HFF-Myc (cell line): Measurements from ENCODE around the gene KCNMA1.

ENCODE experiments used
- DNase-seq: peaks from one replicate; pipeline ENCODE4 v3.0.0-alpha.2; 2011; ENCODE audit warnings: low read depth; ENCODE audit errors: extremely low read depth
- H3K4me3 ChIP-seq: replicated peaks from 2 replicates; pipeline ENCODE4 v1.5.1; 2011; ENCODE audit warnings: low read depth, mild to moderate bottlenecking, control low read depth, low read length
- TF ChIP-seq, protein P1 (sequence below): IDR thresholded peaks from 2 replicates; pipeline ENCODE4 v1.5.1; 2012; ENCODE audit warnings: mild to moderate bottlenecking, low read depth, low read length, control low read depth; ENCODE audit errors: missing control alignments

The KCNMA1 gene

DNA sequence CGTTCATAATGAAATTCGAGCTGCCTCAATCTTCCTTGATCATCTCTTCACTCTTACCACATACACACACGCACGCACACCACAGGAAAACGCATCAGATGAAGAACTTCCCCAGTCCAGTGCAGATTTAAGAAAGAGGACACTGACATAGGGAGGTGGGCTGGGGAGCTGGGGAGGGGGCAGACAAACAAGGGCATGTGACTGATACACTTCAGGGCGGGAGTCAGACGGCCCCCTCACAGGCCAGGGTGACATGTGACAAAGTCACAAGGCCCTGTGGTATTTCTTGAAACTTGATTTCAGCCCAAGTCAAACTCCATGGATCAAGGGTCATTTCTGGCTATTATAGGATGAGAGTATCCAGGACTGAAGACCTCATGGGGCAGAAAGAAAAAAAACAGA is 82.6 kb downstream of the KCNMA1 start:
- TF ChIP-seq, protein P1, sequence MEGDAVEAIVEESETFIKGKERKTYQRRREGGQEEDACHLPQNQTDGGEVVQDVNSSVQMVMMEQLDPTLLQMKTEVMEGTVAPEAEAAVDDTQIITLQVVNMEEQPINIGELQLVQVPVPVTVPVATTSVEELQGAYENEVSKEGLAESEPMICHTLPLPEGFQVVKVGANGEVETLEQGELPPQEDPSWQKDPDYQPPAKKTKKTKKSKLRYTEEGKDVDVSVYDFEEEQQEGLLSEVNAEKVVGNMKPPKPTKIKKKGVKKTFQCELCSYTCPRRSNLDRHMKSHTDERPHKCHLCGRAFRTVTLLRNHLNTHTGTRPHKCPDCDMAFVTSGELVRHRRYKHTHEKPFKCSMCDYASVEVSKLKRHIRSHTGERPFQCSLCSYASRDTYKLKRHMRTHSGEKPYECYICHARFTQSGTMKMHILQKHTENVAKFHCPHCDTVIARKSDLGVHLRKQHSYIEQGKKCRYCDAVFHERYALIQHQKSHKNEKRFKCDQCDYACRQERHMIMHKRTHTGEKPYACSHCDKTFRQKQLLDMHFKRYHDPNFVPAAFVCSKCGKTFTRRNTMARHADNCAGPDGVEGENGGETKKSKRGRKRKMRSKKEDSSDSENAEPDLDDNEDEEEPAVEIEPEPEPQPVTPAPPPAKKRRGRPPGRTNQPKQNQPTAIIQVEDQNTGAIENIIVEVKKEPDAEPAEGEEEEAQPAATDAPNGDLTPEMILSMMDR, result no peak
- DNase-seq, result no peak
- no peak overlapping the region for H3K4me3 ChIP-seq

DNA sequence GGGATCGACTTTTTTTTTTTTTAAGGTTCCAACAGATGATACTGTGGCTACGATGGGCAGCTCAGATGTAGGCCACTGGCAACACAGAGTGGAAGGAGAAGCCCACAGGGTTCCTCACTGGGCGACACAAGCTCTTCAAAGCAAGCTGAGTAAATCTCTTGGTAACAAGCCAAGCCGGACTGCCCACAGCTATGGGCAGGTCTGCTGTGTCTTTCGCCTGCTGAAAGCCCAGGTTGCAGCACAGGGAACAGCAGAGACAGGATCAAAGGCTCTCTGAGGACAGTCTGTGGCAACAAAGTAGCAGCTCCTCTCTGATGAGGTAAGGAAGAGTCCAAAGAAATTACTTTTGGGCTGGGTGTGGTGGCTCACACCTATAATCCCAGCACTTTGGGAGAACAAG is 83.6 kb downstream of the KCNMA1 start:
- no peak for DNase-seq
- H3K4me3 ChIP-seq, result no peak overlapping the region
- TF ChIP-seq, protein P1, result no peak

DNA sequence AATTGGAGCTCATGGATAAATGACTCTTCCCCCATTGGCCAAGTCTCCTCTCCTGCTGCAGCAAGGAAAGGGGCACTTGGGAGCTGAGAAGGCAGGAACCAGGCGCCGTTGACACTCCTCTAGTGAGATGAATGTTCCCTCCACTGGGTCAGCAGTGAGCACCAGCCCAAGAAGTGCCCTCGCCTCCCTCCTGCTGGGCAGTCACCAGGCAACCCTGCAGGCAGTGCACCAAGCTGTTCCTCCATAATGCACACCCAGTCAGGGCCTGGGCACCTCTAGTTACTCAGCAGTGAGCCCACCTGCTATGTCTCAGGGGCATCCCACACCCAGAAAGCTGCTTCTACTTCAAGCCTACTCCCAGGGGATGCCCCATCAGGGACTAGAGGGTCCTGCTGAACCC is 84.3 kb downstream of the KCNMA1 start:
- TF ChIP-seq, protein P1, result no peak
- H3K4me3 ChIP-seq, result no peak overlapping the region
- no peak for DNase-seq

DNA sequence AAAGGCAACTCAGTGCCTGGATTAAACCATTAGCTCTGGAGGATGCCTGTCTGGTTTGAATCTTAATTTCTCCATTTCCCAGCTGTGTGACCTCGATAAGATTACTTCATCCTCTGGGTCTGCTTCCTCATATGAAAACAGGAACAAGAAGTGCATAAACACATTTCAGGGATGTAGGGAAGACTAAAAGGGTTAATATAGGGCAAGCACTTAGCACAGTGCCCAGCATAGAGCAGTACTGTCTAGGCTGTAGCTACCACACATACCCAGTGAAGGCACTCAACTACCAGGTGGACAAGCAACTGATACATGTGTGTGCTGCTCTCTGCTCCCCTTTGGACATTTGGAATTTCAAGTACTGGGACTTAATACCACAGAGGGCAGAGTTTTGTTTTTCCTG is 85.4 kb downstream of the KCNMA1 start:
- no peak for DNase-seq
- H3K4me3 ChIP-seq, result no peak overlapping the region
- TF ChIP-seq, protein P1, result no peak

DNA sequence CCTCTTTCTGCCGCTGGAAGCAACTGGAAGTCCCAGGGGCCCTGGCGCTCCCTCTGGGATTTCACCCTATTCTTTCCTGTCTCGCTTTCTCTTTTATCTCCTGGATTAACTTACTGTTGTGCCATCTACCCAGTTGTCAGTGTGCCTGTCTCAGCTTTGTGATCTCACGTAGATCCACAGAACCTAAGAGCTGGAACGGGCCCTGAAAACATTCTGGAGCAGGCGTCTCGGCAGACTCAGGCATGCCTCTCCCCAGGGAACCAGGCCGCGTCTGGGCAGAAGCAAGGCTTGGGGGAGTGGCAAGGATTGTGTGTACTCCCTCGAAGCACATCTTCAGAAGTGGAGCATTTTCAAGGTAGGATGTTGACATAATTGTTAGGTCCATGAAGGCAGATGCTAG is 87.2 kb downstream of the KCNMA1 start:
- H3K4me3 ChIP-seq, result no peak overlapping the region
- DNase-seq, result no peak
- TF ChIP-seq, protein P1, result no peak

DNA sequence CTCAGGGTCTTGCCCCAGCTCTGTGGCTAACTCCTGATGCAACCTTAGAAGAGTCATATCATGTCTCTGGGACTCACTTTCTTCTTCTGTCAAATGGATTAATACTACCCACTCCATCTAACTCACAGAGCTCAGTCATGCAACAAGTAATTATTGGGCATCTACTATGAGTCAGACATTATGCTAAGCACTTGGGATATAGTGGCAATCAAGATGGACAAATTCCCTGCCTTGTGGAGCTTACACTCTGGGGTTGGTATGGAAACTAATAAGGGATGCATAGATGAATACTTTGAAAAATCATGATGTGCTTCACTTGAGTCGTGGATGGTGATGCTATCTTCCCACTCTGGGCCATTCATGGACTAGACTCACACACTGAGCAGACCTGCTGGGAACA is 88.9 kb downstream of the KCNMA1 start:
- TF ChIP-seq, protein P1, result no peak
- DNase-seq, result no peak
- H3K4me3 ChIP-seq, result no peak overlapping the region

DNA sequence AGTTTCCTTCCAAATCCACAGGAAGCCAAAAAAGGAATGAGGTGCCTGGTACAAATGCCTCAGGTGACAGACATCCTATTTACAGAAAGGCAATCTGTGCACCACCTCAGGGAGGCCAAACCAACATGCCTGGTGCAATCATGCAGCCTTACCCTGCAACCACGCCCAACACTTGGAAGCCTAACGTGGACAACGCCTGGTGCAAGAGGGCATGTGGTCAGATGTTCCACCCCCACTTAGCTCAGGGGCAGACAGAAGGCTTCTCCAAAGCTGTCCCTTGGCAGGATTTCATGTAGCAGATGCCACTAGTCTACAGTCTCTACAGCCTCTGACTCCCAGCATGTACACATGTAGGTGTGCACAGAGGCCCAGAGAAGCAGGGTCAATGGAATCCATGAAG is 89.5 kb downstream of the KCNMA1 start:
- TF ChIP-seq, protein P1, result no peak
- DNase-seq, result no peak
- H3K4me3 ChIP-seq, result no peak overlapping the region
